HG03469 (cell line): ENCODE measurements around the gene ST3GAL4.

Experiments
- ATAC-seq: cut with Tn5 transposase; IDR thresholded peaks from one replicate; pipeline ENCODE4 v1.9.1; 2021; ENCODE audit warnings: mild to moderate bottlenecking, moderate library complexity, moderate number of reproducible peaks; ENCODE audit not compliant: unreplicated experiment

ST3GAL4 gene

DNA sequence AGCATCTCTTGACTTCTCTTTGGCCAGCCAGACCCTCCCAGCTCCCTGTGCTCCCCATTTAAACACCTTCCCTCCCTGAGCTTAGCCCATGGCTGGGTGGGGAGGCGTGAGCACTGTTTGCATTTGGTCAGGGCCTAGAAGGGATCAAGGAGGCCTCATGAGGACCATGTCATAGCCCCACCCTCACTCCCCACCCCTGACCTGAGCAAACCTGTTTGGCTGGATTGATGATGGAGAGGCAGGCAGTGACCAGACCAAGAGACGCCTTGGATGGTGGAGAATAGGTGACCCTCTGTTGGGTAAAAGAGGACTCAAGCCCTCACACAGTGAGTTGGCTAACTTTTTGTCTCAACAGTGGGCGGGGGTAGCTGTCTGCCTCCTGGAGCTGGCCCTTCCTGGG lies 49.9 kb downstream of the ST3GAL4 start:
- no peak for ATAC-seq

DNA sequence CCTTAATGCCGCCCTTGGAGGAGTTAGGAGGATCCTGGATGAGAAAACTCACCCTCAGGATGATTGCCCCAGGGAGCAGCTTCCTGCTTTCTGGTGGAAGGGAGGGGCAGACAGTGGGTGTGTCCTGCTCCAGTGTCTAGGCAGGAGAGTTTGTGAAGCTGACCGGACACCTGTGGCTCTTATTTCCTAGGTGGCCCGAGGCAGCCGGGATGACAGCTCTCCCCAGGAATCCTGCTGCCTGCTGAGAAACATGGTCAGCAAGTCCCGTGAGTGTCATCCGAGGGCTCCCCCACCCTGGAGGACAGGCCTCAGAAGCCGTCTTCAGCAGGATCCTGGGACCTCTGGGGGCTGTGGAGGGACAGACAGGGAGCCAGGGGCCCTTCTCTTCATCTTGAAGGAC lies 50.4 kb downstream of the ST3GAL4 start:
- ATAC-seq: no peak

DNA sequence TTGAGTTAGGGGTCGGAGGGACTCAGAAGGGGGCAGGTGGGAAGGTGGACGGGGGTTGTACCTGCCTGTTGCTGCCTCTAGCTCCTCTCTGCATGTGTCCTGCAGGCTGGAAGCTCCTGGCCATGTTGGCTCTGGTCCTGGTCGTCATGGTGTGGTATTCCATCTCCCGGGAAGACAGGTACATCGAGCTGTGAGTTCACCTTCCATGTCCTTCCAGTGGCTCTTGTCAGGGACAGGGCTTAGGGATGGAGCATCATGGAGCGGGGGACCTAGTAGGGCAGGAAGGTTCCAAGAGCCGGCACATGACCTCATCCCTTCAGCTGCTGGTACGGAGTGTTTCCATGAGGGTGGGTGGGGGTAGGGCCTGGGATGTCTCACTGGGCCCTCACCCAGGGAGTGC lies 50.9 kb downstream of the ST3GAL4 start:
- ATAC-seq: no peak

DNA sequence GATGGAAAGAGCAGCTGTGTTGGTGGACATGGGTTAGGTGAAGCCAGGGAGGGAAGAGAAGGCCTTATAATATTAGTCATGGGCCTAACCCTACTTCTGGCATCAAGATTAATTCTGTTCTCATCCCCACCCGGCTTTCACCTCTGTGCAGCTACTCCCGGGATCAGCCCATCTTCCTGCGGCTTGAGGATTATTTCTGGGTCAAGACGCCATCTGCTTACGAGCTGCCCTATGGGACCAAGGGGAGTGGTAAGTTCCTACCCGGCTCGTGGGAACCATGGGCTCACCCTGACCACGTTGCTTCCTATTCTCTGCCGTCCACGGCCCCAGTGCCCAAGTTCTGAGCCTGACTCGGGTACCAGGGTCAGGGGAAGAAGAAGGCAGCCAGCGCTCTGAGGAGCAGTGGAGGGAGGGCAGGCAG lies 51.6 kb downstream of the ST3GAL4 start:
- ATAC-seq: no peak

DNA sequence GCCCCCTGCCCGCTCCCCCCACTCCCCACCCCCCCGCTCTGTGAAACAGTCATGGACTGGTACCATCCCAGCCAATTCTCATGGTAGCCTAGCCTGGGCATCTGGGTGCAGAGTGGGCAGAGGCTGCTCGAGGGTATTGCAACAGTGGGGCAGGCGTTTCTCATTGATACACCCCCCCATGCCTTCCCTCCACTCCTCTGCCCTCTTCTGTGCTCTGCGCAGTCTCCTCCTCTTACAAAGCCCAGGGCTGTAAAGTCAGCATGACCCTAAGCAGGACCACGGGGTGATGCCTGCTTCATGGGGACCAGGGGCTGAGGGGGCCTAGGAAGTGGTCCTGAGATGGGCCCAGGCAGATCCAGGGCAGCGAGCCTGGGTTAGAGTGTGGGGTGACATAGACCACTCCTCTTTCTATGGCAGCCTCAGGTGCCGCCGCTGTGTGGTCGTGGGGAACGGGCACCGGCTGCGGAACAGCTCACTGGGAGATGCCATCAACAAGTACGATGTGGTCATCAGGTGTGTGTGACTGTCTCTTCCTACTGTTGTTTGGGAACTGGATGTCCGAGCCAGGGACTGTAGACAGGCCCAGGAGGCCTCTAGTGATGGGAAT lies 52.3 kb downstream of the ST3GAL4 start:
- no peak for ATAC-seq

DNA sequence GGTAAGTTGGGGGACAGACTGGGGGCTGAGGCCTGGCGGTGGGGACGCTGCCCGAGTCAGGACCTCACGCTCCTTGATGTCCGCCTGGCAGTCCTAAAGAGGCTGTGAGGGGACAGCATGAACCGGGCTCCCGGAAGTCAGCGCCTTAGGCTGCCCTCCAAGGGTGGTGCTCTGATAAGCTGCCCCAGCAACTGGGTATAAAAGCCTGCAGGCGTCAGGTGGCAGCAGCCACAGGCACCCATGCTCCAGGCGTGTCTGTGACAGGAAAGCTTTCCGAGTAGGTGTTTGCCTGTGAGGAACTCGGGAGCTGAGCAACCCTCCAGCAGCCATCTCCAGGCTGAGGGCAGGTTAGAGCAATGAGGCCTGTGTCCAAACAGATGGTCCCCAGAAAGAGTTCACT lies 53.0 kb downstream of the ST3GAL4 start:
- ATAC-seq: no peak

DNA sequence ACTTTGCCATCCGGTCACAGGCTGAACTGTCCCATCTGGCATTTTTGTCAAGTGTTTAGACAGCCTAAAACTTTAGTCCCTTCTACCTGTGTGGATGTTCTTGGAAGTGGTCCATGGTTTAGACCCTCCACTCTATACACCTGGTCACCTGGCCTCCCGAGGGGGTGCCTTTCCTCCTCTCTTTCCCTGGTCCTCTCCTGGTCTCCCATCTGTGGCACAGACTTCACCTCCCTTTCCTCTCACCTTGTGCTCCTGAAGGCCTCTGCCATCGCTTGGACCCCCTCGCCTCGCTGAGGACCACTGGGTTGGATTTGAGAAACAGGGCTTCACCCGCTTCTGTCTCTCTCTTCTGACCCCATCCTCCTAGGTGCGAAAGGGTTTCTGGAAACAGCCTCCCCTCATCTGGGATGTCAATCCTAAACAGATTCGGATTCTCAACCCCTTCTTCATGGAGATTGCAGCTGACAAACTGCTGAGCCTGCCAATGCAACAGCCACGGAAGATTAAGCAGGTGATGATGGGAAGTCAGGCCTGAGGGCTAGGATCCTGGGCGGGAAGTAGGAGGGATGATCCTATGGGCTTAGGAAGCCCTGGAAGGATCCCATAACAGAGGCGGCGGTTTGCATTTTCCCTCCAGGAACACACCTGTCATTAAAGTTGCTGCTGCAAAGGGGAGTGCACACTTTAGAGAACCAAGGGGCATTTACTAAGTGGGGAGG lies 53.6 kb downstream of the ST3GAL4 start:
- ATAC-seq: no peak

DNA sequence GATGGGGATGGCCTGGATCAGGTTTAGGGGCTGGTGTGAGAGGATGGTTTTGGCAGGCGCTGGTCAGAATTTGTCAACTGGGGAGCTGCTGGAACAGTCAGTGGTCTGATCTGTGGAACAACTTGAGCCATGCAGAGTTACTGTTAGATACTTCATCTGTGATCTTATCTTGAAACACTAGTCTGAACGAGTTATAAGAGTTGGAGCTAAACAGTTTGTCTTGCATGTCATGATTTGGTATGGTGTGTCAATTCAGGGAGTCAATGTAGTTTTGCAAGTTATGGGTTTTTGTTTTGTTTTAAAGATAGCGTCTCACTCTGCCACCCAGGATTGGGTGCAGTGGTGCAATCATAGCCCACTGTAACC lies 54.1 kb downstream of the ST3GAL4 start:
- no peak for ATAC-seq

DNA sequence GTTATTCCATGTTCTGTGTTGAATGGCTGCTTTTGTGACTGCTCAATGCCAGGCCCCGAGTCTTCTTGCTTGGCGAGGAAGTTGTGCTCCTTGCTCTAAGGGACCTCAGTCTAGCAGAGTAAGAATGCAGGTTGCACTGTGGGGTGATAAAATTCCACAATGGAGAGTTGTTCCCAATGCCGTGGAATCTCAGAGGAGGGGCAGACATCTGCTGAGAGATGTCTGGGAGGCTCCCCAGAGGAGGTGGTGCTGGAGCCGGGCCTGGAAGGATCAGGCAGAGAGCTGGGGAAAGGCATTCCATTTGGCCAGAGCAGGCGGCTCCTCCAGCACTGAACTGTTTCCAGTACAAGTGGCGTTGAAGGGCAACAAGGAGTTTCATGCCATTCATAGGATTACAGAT lies 55.2 kb downstream of the ST3GAL4 start:
- ATAC-seq: no peak

DNA sequence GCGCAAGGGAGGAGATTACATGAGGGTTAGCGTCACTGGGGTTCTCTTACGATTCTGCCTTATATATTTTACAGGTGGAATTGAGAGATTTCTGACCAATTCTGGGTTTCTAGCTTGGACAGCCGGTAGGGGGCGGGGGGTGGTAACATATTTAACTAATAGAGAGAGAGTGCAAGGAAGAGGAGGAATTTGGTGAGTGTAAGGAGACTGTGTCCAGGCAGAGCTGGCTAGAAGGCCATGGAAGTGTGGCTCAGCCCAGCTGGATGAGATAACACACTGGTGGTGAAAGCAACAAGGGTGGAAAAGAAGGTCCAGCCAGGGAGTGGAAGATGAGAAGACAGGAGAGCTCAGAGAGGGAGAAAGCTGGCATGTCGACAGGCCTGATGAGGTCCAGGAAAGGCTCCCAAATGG lies 56.5 kb downstream of the ST3GAL4 start:
- ATAC-seq: no peak

DNA sequence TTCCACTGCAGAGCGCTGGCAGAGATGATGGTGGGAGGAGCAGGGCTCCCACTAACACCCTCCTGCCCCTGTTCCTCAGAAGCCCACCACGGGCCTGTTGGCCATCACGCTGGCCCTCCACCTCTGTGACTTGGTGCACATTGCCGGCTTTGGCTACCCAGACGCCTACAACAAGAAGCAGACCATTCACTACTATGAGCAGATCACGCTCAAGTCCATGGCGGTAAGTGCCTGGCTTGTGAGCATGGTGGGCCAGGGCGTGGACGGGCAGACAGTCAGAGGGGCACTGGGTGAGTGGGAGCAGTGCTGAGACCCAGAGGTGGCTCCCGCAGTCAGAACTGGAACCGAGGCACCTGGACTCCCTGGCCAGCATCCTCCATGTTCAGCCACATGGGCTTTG lies 57.9 kb downstream of the ST3GAL4 start:
- ATAC-seq: no peak

DNA sequence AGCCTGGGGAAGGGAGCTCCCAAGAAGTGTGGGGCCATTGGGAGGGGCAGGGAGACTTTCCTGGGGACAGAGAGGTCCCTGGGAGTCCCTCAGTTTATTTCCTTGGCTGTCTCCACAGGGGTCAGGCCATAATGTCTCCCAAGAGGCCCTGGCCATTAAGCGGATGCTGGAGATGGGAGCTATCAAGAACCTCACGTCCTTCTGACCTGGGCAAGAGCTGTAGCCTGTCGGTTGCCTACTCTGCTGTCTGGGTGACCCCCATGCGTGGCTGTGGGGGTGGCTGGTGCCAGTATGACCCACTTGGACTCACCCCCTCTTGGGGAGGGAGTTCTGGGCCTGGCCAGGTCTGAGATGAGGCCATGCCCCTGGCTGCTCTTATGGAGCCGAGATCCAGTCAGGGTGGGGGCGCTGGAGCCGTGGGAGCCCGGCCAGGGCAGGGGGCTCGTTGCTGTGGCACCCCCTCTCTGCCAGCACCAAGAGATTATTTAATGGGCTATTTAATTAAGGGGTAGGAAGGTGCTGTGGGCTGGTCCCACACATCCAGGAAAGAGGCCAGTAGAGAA lies 58.4 kb downstream of the ST3GAL4 start:
- no peak for ATAC-seq

DNA sequence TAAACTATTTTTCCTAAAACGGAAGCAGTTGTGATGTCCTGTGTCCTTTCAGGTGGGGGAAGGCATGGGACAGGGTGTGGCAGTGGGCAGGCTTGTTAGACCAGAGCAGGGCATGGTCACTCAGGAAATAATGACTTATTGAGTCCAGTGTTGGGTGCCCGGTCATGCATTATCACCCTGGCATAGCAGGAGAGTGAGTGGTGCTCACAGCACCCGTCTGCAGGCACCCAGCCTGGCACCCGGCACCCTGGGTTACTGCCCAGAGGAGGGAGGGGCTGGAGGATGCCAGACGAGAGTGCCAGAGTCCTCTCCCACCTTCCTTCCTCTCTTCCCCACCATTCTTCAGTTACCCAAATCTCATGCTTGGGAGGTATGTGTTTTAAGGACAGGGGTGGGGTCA lies 59.1 kb downstream of the ST3GAL4 start:
- no peak for ATAC-seq

DNA sequence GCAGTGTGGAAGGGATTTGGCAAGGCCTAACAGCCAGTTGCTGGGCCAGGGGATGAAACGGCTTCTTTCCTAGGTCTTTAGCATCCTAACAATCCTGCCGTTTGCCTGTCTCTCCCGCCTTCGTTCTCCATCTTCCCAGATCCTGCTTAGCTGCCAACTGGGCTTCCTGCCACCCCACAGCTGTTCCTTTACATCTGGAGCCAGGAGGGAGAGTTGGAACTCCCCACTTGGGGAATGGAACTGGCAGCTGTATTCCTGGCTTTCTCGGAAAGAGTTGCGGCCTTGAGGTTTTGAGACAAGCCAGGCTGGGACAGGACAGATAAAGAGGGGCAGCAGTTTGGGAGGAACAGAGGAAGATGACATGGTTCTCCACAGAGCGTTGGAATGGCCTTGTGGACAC lies 59.6 kb downstream of the ST3GAL4 start:
- no peak for ATAC-seq

DNA sequence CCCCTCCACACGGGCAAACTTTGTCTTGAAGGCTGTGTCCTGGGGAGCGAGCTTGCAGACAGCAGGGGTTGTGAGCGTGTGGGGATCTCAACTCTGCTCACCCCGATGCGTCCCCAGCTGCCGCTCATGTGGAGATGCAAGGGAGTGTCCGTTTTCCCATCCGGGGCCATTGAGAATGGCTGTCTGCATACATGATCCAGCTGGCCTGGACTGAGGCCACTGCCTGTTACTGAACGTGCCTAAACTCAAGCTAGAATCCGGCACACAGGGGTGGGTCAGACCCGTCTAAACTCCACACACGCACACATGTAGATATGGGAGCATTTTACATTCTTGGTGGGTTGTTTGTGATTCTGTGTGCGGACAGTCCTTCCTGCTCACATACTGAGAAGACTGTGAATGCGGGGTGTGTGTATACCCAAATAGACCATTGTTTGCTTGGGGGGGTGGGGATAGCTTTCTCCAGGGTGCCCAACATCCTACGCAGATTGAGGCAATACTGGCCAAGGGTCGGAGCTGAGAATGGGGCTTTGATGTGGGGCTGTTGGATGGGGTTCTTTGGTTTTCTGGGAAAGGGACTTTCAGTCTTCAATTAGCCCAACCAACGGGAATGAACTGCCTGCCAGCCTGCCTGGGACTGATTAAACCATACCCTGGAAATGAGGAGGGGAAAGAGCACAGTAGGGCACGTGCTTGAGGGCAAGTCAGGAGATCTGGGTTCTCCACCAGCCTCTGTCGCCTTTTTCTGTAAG lies 60.4 kb downstream of the ST3GAL4 start:
- ATAC-seq: no peak

DNA sequence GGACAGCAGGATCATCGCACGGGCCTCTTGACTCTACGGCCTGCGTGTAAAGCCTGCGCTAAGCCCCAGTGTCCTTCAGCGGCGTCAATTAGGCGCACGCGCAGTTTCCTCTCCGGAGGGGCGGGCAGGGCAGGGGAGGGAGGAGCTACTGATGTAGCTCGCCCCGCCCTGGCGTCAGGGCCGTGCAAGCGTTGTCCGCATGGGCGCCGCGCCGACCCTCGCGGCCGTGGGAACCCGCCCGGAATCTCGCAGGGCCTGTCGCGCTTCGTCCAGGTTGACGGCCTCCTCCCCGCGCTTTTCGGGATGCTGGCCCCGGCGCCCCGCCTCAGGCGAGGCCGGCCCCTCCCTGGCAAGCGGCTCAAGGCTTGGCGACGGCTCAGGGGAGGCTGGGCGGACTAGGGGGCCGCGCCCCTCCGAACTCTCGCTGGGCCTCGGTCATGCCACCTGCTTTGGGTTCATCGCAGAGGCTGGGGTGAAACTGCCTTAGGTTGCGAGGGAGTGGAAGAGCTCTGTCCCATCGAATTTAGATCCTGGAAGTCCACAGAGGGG lies 61.1 kb downstream of the ST3GAL4 start:
- ATAC-seq: peak; percentile 44

DNA sequence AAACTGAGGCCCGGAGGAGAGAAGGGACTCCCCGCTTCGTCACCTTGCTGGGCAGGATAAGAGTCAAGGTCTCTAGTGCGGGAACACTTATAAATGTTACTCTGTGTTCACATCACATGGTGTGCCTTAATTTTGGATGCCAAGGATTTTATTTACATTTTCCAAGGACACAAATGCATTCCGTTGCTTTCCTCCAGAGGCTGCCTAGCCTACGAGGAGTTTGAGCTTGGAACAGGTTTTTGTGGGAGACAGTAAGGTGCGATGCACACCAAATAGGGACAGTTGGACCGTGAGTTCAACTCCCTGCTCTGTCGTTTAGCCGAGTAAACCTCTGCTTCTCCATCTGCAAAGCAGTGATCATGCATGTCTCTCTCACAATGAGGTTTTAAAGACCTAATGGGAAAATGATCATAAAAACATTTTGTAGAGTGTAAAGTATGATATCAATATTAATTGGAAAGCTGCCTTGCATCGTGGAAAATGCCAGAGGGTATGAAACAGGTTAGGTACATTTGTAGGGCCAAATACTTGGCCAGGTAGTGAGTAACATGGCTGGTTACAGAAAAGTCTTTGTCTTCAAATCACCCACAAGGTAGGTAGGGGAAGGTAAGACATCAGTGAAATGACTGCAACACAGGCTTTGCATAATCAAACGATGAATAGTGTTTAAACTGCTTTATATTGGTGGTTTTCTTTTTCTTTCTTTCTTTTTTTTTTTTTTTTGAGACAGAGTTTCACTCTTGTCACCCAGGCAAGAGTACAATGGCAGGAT lies 61.8 kb downstream of the ST3GAL4 start:
- no peak for ATAC-seq

DNA sequence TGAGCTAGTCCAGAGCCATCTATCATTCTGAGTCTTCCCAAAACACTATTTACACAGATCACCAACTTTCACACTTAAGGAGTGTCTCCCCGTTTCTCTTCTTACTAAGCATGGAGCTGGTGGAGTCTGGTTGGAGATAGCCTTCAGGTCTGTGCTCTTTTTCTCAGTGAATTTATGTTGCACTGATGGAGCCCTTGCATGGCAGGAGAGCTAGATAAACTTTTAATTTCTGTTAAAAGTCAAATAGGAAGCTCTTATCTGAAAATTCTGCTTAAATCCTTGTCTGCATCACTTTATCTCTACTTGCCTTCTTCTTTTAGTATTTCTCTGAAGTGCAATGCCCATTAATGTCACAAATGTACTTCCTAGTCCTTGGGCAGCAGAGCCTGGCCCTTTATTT lies 63.4 kb downstream of the ST3GAL4 start:
- ATAC-seq: no peak

DNA sequence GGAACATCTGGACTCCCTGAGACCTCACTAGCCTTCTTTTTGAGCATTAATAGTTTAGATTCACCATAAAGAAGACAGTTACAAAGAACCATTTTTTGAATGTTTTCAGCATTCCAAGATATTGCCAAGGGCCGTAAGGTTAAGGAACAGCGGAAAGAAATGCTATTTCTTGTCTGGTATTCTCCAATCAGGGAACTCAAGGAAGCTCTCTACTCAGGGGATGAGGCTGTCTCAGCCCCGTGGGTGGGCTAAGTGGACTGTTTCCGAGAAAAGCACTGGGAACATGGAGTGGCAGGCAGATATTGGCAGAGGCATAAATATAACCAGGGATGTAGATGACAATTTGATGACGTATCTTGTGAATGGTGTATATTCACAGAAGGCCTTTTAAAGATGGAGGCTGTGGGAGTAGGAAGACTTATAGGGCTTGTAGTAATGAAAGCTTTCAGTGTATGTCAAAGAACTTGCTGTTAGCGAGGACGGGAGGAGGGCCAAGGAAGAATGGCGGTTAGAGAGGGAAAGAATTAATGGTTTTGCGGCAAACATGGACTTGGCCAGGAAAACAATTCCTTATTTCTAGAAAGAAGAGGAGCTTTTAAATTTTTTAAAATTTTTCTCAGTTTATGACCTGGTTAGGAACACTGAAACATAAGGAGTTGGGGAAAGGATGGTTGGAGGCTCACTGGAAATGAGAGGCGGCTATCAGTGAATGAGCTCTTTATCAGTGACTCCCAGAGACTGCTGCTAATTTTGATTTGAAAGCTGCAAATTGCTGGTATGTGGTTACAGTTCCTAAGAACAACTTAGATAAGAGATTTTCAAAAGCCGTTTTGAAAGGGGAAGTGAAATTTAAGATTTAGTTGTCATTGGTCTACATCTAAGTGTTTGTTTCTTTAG lies 64.6 kb downstream of the ST3GAL4 start:
- peak; percentile 84 for ATAC-seq
